GM18498 (cell line): ENCODE measurements around the gene MTRFR.
"Not testable (repeated sequence)": the region's sequence is repeated elsewhere in the genome, so short reads cannot be mapped to it uniquely, and the experiment has no call there.

ENCODE experiments used
- ATAC-seq: cut with Tn5 transposase; IDR thresholded peaks from one replicate; pipeline ENCODE4 v1.9.1; 2021; ENCODE audit warnings: mild to moderate bottlenecking, moderate library complexity; ENCODE audit not compliant: unreplicated experiment

Gene MTRFR

GRCh38 chr12:123248996-123249741, 15.9 kb downstream of the MTRFR start:
- not testable (repeated sequence) for ATAC-seq

DNA sequence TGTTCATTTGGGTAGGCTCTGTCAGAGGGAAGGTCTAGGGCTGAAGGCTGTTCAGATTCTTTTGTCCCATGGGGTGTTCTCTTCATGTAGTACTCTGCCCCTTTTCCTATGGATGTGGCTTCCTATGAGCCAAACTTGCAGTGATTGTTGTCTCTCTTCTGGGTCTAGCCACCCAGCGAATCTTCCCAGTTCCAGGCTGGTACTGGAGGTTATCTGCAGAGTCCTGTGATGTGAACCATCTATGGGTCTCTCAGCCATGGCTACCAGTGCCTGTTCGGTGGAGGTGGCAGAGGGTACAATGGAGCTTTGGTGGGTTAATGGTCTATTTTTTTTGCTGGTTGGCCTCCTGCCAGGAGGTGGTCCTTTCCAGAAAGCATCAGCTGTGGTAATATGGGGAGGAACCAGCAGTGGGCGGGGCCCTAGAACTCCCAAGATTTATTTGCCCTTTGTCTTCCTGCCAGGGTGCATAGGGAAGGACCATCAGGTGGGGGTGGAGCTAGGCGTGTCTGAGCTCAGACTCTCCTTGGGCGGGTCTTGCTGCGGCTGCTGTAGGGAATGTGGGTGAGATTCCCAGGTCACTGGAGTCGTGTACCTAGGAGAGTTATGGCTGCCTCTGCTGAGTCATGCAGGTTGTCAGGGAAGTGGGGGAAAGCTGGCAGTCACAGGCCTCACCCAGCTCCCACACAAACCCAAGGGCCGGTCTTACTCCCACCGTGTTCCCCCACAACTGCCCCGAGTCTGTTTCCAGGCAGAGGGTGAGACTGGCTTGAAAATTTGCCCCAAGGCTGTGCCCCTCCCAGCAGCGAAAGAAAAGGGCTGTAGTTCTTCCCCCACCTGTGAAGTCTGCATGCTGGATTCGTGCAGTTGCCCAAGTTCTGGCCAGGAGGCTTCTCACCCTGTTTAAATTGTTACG, 17.5 kb downstream of the MTRFR start:
- no peak for ATAC-seq

DNA sequence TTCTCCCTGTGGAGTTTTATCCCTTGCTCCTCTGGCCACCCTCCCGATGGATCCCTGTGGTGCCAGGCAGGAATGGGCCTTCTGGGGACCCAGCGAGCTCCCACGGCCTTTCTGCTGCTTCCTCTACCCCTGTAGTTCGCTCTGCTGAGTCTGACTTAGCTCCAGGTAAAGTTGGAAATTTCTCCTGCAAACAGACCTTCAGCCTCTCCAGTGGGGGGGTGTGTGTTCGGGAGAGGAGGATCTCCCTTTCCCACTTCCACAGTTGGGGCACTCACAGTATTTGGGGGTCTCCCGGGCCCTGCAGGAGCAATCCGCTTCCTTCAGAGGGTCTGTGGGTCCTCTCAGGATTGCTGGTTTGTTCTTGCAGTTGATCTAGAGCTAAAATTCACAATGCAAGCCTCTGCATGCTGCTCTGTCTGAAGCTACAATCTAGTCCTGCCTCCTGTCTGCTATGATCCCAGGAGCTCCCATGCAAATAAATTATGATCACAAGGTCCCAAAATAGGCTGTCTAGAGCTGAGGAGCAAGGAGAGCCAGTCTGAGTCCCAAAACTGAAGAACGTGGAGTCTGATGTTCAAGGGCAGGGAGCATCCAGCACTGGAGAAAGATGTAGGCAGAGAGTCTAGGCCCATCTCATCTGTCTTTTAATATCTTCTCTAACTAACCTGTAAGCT, 18.3 kb downstream of the MTRFR start:
- ATAC-seq: no peak

GRCh38 chr12:123252365-123252764, 19.1 kb downstream of the MTRFR start:
- not testable (repeated sequence) for ATAC-seq

- ATAC-seq: no peak
Observed at GRCh38 chr12:123253641-123254459, 20.6 kb downstream of the MTRFR start.

GRCh38 chr12:123254853-123255446, 21.7 kb downstream of the MTRFR start:
- ATAC-seq: no peak

GRCh38 chr12:123258593-123258992, 25.4 kb downstream of the MTRFR start:
- no peak for ATAC-seq

DNA sequence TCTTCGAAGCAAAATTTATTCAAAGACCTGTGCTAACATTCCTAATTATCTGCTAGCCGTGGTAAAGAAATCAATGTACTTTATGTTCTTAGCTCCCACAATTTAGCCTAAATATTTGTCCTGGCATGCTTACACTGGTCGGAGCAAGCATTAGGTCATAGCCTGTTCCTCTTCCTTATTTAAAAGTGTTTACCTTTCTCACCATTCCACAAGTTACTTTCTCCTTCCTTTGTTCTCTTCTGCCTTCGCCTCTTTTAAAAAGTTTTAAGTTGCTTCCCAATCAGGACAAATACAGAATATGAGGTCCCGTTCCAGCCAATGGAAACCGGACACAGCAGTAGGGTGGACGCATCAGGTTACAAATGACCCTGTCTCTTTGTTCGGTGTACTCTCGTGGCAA, 26.8 kb downstream of the MTRFR start:
- no peak for ATAC-seq

DNA sequence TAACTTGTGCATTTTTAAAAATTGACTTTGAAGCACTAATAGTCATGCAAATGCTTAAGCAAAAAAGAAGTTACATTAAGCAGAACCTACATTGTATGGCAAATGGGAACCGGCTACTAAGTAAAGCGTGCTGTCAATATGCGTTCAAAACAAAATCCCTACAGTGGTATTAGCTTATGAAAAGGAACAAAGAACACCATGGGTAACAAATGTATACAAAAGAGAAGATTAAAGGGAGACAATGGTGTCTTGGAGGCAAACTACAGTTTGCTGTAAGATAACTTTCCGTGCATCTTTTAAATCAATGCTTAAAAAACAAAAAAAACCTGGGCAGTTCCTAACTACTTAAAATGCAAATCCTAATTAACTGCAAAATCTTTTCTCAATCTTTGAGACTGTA, 28.0 kb downstream of the MTRFR start:
- ATAC-seq: no peak

GRCh38 chr12:123263196-123263817, 30.1 kb downstream of the MTRFR start:
- no peak for ATAC-seq

DNA sequence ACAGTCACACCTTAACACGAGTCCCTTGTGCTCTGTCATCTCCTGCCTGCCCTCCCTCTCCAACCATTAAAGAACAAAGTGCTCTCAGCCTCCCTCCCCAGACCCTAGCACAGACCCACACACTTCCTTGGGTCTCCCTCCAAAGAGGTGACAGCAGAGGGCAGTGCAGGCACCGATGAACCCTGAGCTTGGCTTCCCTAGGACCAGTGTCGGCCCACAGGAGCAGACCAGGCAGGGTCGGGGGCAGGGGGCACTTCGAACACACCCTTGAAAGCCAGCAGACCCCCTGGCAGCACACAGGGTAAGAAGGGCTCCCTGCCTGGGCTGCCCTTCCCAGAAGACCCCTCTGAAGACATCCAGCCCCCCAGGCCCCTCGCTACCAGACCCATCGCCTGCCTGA, 31.4 kb downstream of the MTRFR start:
- ATAC-seq: no peak

GRCh38 chr12:123265851-123266678, 32.8 kb downstream of the MTRFR start:
- no peak for ATAC-seq

GRCh38 chr12:123266679-123267277, 33.5 kb downstream of the MTRFR start:
- ATAC-seq: no peak

DNA sequence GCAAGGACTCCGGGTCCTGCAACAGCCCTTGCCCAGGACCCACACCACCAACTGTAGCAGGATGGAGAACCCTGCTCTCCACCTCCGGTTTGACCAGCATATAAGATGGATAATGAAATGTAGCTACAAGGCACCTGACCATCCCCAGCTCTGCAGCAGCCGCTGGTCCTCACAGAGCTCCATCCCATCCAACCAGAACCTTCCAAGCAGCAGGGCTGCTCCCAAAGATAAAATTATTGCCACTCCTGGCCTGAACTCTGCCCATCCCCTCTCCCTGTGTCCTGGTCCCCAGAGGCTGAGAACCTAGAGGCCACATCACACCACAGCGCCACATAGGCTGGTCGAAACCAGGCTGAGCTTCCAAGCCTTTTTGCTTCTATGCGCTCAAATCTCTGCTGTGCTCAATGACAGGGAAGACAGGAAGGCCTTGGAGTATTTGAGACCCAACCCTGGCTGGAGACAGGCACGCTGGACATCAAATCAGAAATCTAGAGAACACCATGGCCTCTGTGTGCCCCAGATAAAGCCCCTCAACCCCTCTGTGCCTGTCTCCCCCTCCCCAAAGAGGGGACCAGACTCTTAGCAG, 34.2 kb downstream of the MTRFR start:
- no peak for ATAC-seq

DNA sequence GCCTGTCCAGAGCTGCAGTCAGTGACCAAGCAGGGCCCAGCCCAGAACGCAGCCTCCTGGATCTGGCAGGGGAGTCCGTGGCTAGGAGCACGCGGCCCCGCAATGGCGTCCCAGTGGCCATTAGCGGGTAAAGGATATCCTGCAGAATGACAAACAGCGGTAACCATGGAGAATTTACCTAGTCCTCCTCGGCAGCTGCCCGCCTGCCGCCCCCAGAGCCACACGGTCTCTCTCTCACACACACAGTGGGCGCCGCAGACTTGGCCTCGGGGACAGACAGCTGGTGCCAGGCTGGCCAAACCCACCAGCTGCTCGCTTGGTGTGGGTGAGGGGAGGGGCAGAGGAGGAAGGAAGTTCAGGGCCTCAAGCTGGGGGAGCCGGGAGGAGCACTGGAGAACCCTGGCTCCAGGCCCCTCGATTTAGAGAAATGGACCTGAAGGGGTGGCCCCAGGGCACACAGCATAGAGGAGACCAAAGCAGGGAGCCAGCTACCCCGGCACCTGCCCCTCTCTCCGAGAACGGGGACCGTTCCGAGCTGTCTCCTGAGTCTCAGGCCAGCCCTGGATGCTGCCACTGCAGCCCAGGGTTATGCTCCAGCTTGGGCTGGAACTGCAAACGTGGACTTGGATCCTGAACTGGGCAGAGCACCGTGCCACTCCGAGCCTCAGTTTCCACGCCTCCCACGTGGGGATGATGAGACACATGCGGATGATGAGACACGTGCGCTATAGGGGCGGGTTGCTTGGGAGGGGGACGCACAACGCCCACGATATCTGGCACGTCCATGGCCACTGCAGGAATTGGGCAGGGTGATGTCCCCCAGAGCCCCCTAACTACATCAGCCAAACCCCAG, 35.0 kb downstream of the MTRFR start:
- ATAC-seq: no peak

GRCh38 chr12:123268850-123269249, 35.6 kb downstream of the MTRFR start:
- no peak for ATAC-seq

DNA sequence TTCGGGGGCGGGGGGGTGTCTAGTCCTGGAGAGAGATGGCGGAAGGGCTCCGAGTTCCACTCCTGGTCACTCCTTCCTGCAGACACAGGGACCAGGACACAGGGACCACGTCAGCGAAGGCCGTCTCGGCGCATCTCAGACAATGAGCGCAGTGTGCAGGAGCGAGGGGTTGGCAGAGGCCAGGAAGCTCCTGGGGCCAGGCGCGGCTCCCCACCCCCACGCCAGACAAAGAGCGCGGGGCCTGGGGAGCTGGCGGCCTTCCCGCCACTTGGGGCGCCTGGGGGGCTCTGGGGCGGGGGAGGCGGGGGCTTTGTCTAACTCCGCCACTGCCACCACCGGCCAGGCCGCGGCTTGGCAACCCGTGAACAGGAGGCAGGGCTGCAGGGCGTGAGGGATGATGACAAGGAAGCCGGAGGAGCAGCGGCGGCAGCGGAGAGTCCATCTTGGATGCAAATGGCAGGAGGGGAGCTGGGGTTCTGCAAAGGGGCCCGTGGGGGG, 36.2 kb downstream of the MTRFR start:
- ATAC-seq: no peak
